Mucosa of descending colon (tissue), 3 donors: ENCODE results near the gene CKS2. TPM values are rescaled to one million over a fixed set of nuclear protein-coding genes. Genes with fewer than 3 reads are reported as not detected.

Source experiments
- ATAC-seq: fragments of 200-7000 bp; cut with Tn5 transposase; one replicate; pipeline ENCODE4 v1.9.1; 2020; ENCODE audit warnings: mild to moderate bottlenecking, moderate library complexity
- DNase-seq, 3 donors: peaks; one replicate each; pipeline ENCODE4 v3.0.0-alpha.2; 2020
- H3K36me3 ChIP-seq: fragments of 200-600 bp; one replicate; pipeline ENCODE4 v1.8.0; 2021; ENCODE audit warnings: low read depth, mild to moderate bottlenecking
- H3K4me1 ChIP-seq: fragments of 200-600 bp; one replicate; pipeline ENCODE4 v1.8.0; 2021; ENCODE audit warnings: low read depth, mild to moderate bottlenecking
- H3K4me3 ChIP-seq: fragments of 200-600 bp; one replicate; pipeline ENCODE4 v1.8.0; 2021; ENCODE audit warnings: mild to moderate bottlenecking
- H3K9me3 ChIP-seq: fragments of 200-600 bp; one replicate; pipeline ENCODE4 v1.8.0; 2021; ENCODE audit warnings: mild to moderate bottlenecking
- intact Hi-C, 2 donors: fragments of 100-400 bp; cut with DNase I in 1 of 2; cut with micrococcal nuclease in 1 of 2; formaldehyde crosslinking; loops; one replicate each; pipeline versions ENCODE4 v1.11.0 to v1.11.1; 2022; cut with DNase I, micrococcal nuclease
- total RNA-seq, 3 donors: library from RNA; stranded (reverse); fragmentation: NEBNext Ultra II Directional in 2 of 3; extraction: Animal tissue kit (Norgen Biotek cat#: 25700) in 2 of 3; gene quantifications; one replicate each; pipeline versions ENCODE4 v1.2.1 to v1.2.4, GENCODE V29; 2021 to 2023
- TF ChIP-seq, protein P1 (sequence below): fragments of 200-600 bp; IDR thresholded peaks from one replicate; pipeline ENCODE4 v1.8.0; 2022; ENCODE audit warnings: antibody characterized with exemption, mild to moderate bottlenecking
- donor health status: DM: no; HTN: no; CAD: no; lungs with moderate emphysema.
- donor health status: DM: no; HTN: no; CAD: no.
- donor health status: DM: no; HTN: yes; CAD: no.

Gene CKS2
- total RNA-seq, 3 donors from 2014 or later: 13.1 to 49.2 (median 15.4) TPM

DNA sequence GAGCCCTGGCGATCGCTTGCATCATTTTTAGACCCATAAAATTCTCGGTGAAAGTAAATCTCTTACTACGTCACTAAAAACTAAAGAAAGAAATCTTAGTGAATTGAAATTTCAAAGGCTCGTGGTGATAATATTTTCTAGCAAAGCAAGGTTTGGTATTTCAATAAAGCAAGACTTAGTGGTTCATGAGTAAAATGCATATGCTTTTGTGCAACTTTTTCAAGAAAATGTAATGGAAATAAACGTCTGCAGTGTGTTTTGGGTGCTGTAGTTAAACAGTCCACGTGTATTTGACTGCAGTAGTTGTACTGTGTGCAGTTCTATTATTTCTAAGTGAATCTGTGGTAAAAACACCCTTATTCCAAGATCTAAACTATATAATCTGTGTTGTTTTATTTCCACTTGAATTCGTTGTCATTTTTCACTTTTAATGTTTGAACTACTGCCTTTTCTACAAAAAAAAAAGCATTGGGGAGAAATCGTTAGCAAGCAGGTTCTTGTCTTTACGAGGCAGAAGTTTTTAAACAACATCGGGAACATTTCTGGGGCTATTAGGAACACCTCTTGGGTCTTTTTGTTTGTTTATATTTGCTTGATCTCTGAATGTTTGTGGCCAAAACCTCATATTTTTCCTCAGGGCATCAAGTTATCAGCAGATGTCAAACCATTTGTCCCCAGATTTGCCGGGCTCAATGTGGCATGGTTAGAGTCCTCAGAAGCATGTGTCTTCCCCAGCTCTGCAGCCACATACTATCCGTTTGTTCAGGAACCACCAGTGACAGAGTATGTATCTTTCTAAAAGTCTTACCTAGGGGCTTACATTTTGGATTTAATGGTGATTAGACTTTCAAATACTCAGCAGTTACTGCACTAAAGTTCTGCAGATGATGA lies 8.3 kb downstream of the CKS2 start:
- DNase-seq (peak in 1 of 3 donors; percentile 14), ATAC-seq (no peak)
- H3K36me3 ChIP-seq: no peaks in the 10 kb centered on the region

GRCh38 chr9:89323390-89323789 lies 12.4 kb downstream of the CKS2 start:
- TF ChIP-seq, protein P1, sequence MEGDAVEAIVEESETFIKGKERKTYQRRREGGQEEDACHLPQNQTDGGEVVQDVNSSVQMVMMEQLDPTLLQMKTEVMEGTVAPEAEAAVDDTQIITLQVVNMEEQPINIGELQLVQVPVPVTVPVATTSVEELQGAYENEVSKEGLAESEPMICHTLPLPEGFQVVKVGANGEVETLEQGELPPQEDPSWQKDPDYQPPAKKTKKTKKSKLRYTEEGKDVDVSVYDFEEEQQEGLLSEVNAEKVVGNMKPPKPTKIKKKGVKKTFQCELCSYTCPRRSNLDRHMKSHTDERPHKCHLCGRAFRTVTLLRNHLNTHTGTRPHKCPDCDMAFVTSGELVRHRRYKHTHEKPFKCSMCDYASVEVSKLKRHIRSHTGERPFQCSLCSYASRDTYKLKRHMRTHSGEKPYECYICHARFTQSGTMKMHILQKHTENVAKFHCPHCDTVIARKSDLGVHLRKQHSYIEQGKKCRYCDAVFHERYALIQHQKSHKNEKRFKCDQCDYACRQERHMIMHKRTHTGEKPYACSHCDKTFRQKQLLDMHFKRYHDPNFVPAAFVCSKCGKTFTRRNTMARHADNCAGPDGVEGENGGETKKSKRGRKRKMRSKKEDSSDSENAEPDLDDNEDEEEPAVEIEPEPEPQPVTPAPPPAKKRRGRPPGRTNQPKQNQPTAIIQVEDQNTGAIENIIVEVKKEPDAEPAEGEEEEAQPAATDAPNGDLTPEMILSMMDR: no peak
- peaks cover under 1% of the 10 kb centered on the region for H3K36me3 ChIP-seq
- intact Hi-C loops: loop anchor here (5.0 to 10.0 kb wide), 2 partner anchors 224 to 231 kb away; no protein-coding TSS in a partner anchor
- no peak for DNase-seq
- no peak for ATAC-seq
- peaks cover 6% of the 10 kb centered on the region for H3K4me1 ChIP-seq
- no peaks in the 10 kb centered on the region for H3K9me3 ChIP-seq
- no peak overlapping the region for H3K4me3 ChIP-seq

More for the DNA sequence above, 8.3 kb downstream of the CKS2 start:
- intact Hi-C loops: no loop called here
- TF ChIP-seq, protein P1: no peak
- no peaks in the 10 kb centered on the region for H3K9me3 ChIP-seq
- peak overlapping the region; percentile 61 for H3K4me3 ChIP-seq
- H3K4me1 ChIP-seq: peaks cover 12% of the 10 kb centered on the region

GRCh38 chr9:89325733-89326132 lies 14.7 kb downstream of the CKS2 start:
- DNase-seq: no peak
- no peak for ATAC-seq
- H3K4me1 ChIP-seq: no peaks in the 10 kb centered on the region
- intact Hi-C loops: loop anchor here in 1 of 2 donors (10.0 kb wide), 1 partner anchor 229 kb away; no protein-coding TSS in a partner anchor
- no peaks in the 10 kb centered on the region for H3K9me3 ChIP-seq
- H3K36me3 ChIP-seq: peaks cover 21% of the 10 kb centered on the region
- no peak overlapping the region for H3K4me3 ChIP-seq
- TF ChIP-seq, protein P1: no peak

DNA sequence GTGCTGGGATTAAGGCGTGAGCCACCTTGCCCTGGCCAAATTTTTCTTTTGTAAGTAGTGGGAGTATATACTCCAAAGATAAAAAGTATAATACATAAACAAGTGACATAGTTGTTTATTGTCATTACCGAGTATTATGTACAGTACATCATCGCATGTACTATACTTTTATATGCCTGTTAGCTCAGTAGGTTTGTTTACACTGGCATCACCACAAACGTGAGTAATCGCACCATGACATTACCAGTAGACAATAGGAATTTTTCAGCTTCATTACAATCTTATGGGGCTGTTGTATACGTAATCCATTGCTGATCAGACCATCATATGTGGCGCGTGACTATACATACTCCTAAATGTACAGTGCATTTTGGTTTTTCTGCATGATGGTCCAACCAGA lies 17.1 kb downstream of the CKS2 start:
- peaks cover 26% of the 10 kb centered on the region for H3K36me3 ChIP-seq

GRCh38 chr9:89329917-89330316 lies 18.9 kb downstream of the CKS2 start:
- H3K36me3 ChIP-seq: peaks cover 32% of the 10 kb centered on the region
- DNase-seq (no peak), ATAC-seq (no peak)
- no peaks in the 10 kb centered on the region for H3K4me1 ChIP-seq
- H3K9me3 ChIP-seq: no peaks in the 10 kb centered on the region
- TF ChIP-seq, protein P1: no peak
- no peak overlapping the region for H3K4me3 ChIP-seq
- intact Hi-C loops: loop anchor here in 1 of 2 donors (10.0 kb wide), 1 partner anchor 225 kb away; no protein-coding TSS in a partner anchor

More for the DNA sequence above, 17.1 kb downstream of the CKS2 start:
- DNase-seq (no peak), ATAC-seq (no peak)
- intact Hi-C loops: loop anchor here in 1 of 2 donors (10.0 kb wide), 1 partner anchor 227 kb away; no protein-coding TSS in a partner anchor
- H3K9me3 ChIP-seq: no peaks in the 10 kb centered on the region
- H3K4me1 ChIP-seq: no peaks in the 10 kb centered on the region
- TF ChIP-seq, protein P1: no peak
- H3K4me3 ChIP-seq: no peak overlapping the region
